Smooth muscle cell (in vitro differentiated cells): Measurements from ENCODE around the gene SLC4A1AP. TPM values are rescaled to one million over a fixed set of nuclear protein-coding genes. Genes with fewer than 3 reads are reported as not detected.
A peak's percentile ranks its signal among the peaks of the same experiment; 100 is the strongest.

ENCODE experiments used
- DNase-seq: peaks from one replicate; lab custom pipeline; 2025; ENCODE audit not compliant: unreplicated experiment; lab: John Stamatoyannopoulos, UW
- H2AFZ ChIP-seq: fragments of 200-600 bp; sonication (generic); 2 replicates; pipeline ENCODE4 v1.6.0; 2016; ENCODE audit warnings: antibody characterized with exemption, low read depth, mild to moderate bottlenecking
- H3F3A ChIP-seq: fragments of 200-600 bp; sonication (generic); 2 replicates; pipeline ENCODE4 v1.6.0; 2017; ENCODE audit warnings: antibody characterized with exemption, low read depth
- H3K27ac ChIP-seq: fragments of 200-600 bp; sonication (generic); 2 replicates; pipeline ENCODE4 v1.5.1; 2016; ENCODE audit warnings: low read depth, mild to moderate bottlenecking
- H3K27me3 ChIP-seq: fragments of 200-600 bp; sonication (generic); 2 replicates; pipeline ENCODE4 v1.6.1; 2016; ENCODE audit warnings: low read depth, mild to moderate bottlenecking
- H3K36me3 ChIP-seq: fragments of 200-600 bp; sonication (generic); 2 replicates; pipeline ENCODE4 v1.5.1; 2016; ENCODE audit warnings: low read depth
- H3K4me1 ChIP-seq: fragments of 200-600 bp; sonication (generic); 2 replicates; pipeline ENCODE4 v1.5.1; 2016; ENCODE audit warnings: low read depth
- H3K4me2 ChIP-seq: fragments of 200-600 bp; sonication (generic); 2 replicates; pipeline ENCODE4 v1.6.0; 2016; ENCODE audit warnings: mild to moderate bottlenecking
- H3K4me3 ChIP-seq: fragments of 200-600 bp; sonication (generic); 2 replicates; pipeline ENCODE4 v1.5.1; 2016; ENCODE audit warnings: mild to moderate bottlenecking
- H3K79me2 ChIP-seq: fragments of 200-600 bp; sonication (generic); 2 replicates; pipeline ENCODE4 v1.6.0; 2016; ENCODE audit warnings: low read depth, mild to moderate bottlenecking
- H3K9ac ChIP-seq: fragments of 200-600 bp; sonication (generic); 2 replicates; pipeline ENCODE4 v1.6.0; 2016; ENCODE audit warnings: low read depth
- H3K9me3 ChIP-seq: fragments of 200-600 bp; sonication (generic); replicated peaks from 2 replicates; pipeline ENCODE4 v1.5.1; 2016; ENCODE audit warnings: low read depth
- H4K20me1 ChIP-seq: fragments of 200-600 bp; sonication (generic); 2 replicates; pipeline ENCODE4 v1.6.0; 2016; ENCODE audit warnings: low read depth
- WGBS: methylation state at CpG from one replicate; pipeline ENCODE4 v1.1.7; 2016; ENCODE audit warnings: low lambda C conversion rate; 5-methylcytosine and 5-hydroxymethylcytosine counted together
- polyA plus RNA-seq: library from polyadenylated mRNA; unstranded; fragments of >200 nt; fragmentation: Nextera tagmentation; extraction: Ambion mirVana; gene quantifications from 2 replicates; pipeline ENCODE4 v1.2.1, GENCODE V29; 2016
- total RNA-seq: library from RNA; depleted of rRNA; stranded (reverse); fragments of >200 nt; gene quantifications from 2 replicates; pipeline ENCODE4 v1.2.3, GENCODE V29; 2014
- TF ChIP-seq, protein P1 (sequence below): fragments of 200-600 bp; sonication (generic); IDR thresholded peaks from 2 replicates; pipeline ENCODE4 v1.5.1; 2017; ENCODE audit warnings: borderline replicate concordance, mild to moderate bottlenecking, antibody characterized with exemption; ENCODE audit not compliant: insufficient read depth, poor library complexity, severe bottlenecking

Gene SLC4A1AP
- total and polyA plus RNA-seq, 2 experiments from 2014 or later, result 26.2 to 27.5 TPM

GRCh38 chr2:27736031-27736889 is 72.6 kb downstream of the SLC4A1AP start:
- H3K4me2 ChIP-seq, result peak overlapping the region; percentile 89
- TF ChIP-seq, protein P1, sequence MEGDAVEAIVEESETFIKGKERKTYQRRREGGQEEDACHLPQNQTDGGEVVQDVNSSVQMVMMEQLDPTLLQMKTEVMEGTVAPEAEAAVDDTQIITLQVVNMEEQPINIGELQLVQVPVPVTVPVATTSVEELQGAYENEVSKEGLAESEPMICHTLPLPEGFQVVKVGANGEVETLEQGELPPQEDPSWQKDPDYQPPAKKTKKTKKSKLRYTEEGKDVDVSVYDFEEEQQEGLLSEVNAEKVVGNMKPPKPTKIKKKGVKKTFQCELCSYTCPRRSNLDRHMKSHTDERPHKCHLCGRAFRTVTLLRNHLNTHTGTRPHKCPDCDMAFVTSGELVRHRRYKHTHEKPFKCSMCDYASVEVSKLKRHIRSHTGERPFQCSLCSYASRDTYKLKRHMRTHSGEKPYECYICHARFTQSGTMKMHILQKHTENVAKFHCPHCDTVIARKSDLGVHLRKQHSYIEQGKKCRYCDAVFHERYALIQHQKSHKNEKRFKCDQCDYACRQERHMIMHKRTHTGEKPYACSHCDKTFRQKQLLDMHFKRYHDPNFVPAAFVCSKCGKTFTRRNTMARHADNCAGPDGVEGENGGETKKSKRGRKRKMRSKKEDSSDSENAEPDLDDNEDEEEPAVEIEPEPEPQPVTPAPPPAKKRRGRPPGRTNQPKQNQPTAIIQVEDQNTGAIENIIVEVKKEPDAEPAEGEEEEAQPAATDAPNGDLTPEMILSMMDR, result no peak
- H3K9ac ChIP-seq, result no peak overlapping the region
- no peaks in the 10 kb centered on the region for H3K36me3 ChIP-seq
- peaks cover 13% of the 10 kb centered on the region for H3K4me1 ChIP-seq
- 91% methylated on average over 10 of the region's 10 CpGs for WGBS
- H3K79me2 ChIP-seq, result no peaks in the 10 kb centered on the region
- no peaks in the 10 kb centered on the region for H3K9me3 ChIP-seq
- H3K27me3 ChIP-seq, result no peaks in the 10 kb centered on the region
- no peaks in the 10 kb centered on the region for H4K20me1 ChIP-seq
- DNase-seq, result no peak
- H3F3A ChIP-seq, result peaks cover 13% of the 10 kb centered on the region
- peak overlapping the region; percentile 86 for H3K27ac ChIP-seq
- H2AFZ ChIP-seq, result peak overlapping the region; percentile 91
- peak overlapping the region; percentile 49 for H3K4me3 ChIP-seq

- peaks cover 13% of the 10 kb centered on the region for H3K4me1 ChIP-seq
- H3K4me2 ChIP-seq, result no peak overlapping the region
- H2AFZ ChIP-seq, result no peak overlapping the region
- no peaks in the 10 kb centered on the region for H3K9me3 ChIP-seq
- H3K36me3 ChIP-seq, result no peaks in the 10 kb centered on the region
- DNase-seq, result no peak
- H3K79me2 ChIP-seq, result no peaks in the 10 kb centered on the region
- H3K4me3 ChIP-seq, result no peak overlapping the region
- H3F3A ChIP-seq, result peaks cover 13% of the 10 kb centered on the region
- WGBS, result 99% methylated on average over 6 of the region's 6 CpGs
- peak overlapping the region; percentile 48 for H3K9ac ChIP-seq
- H4K20me1 ChIP-seq, result no peaks in the 10 kb centered on the region
- H3K27ac ChIP-seq, result peak overlapping the region; percentile 86
- no peaks in the 10 kb centered on the region for H3K27me3 ChIP-seq
- TF ChIP-seq, protein P1, result no peak
Measured at GRCh38 chr2:27736890-27737204, 73.2 kb downstream of the SLC4A1AP start.

- DNase-seq, result no peak
- no peak overlapping the region for H3K4me3 ChIP-seq
- peak overlapping the region; percentile 9 for H2AFZ ChIP-seq
- H3F3A ChIP-seq, result peaks cover 13% of the 10 kb centered on the region
- H3K36me3 ChIP-seq, result no peaks in the 10 kb centered on the region
- H3K27ac ChIP-seq, result peak overlapping the region; percentile 86
- 32% methylated on average over 7 of the region's 7 CpGs for WGBS
- no peaks in the 10 kb centered on the region for H3K9me3 ChIP-seq
- no peaks in the 10 kb centered on the region for H3K27me3 ChIP-seq
- no peaks in the 10 kb centered on the region for H3K79me2 ChIP-seq
- peak overlapping the region; percentile 6 for H3K9ac ChIP-seq
- TF ChIP-seq, protein P1, result no peak
- H3K4me1 ChIP-seq, result peaks cover 13% of the 10 kb centered on the region
- H3K4me2 ChIP-seq, result peak overlapping the region; percentile 36
- no peaks in the 10 kb centered on the region for H4K20me1 ChIP-seq
Measured at GRCh38 chr2:27737676-27738348, 74.1 kb downstream of the SLC4A1AP start.
